Measurements from ENCODE around the gene AP4M1.

- peak; percentile 55 for TF ChIP-seq CTCF (conservative IDR thresholded peaks at IDR 0.05; ENCODE audit: low read length)
- TF ChIP-seq EZH2phosphoT487 (IDR thresholded peaks at IDR 0.05; ENCODE audit: borderline replicate concordance, low read depth, low read length) = no peak
Measured at GRCh38 chr7:100157334-100158228, 56.1 kb downstream of the AP4M1 start.

Measured in OCI-LY7 (cell line).